Hepatocyte (in vitro differentiated cells): ENCODE measurements around the gene TRIM3. TPM values are rescaled to one million over a fixed set of nuclear protein-coding genes. Genes with fewer than 3 reads are reported as not detected.

Experiments
- DNase-seq: peaks from one replicate; pipeline ENCODE4 v3.0.0-alpha.2; 2016; ENCODE audit warnings: low spot score
- H2AFZ ChIP-seq: fragments of 200-600 bp; sonication (generic); 2 replicates; pipeline ENCODE4 v1.6.0; 2016; ENCODE audit warnings: antibody characterized with exemption, mild to moderate bottlenecking
- H3K27ac ChIP-seq: fragments of 200-600 bp; sonication (generic); 2 replicates; pipeline ENCODE4 v1.5.1; 2016; ENCODE audit warnings: mild to moderate bottlenecking
- H3K27me3 ChIP-seq: fragments of 200-600 bp; sonication (generic); 2 replicates; pipeline ENCODE4 v1.6.1; 2016
- H3K36me3 ChIP-seq: fragments of 200-600 bp; sonication (generic); replicated peaks from 2 replicates; pipeline ENCODE4 v1.5.1; 2016; ENCODE audit warnings: low read depth; ENCODE audit not compliant: insufficient read depth
- H3K4me1 ChIP-seq: fragments of 200-600 bp; sonication (generic); 2 replicates; pipeline ENCODE4 v1.5.1; 2016; ENCODE audit warnings: mild to moderate bottlenecking, moderate library complexity; ENCODE audit not compliant: insufficient read depth
- H3K4me2 ChIP-seq: fragments of 200-600 bp; sonication (generic); 2 replicates; pipeline ENCODE4 v1.6.0; 2016
- H3K4me3 ChIP-seq: fragments of 200-600 bp; sonication (generic); 2 replicates; pipeline ENCODE4 v1.5.1; 2016; ENCODE audit warnings: mild to moderate bottlenecking
- H3K79me2 ChIP-seq: fragments of 200-600 bp; sonication (generic); 2 replicates; pipeline ENCODE4 v1.6.0; 2017; ENCODE audit warnings: mild to moderate bottlenecking
- H3K9me2 ChIP-seq: fragments of 200-600 bp; sonication (generic); replicated peaks from 2 replicates; pipeline ENCODE4 v1.6.0; 2017; ENCODE audit warnings: mild to moderate bottlenecking; ENCODE audit not compliant: insufficient read depth
- H3K9me3 ChIP-seq: fragments of 200-600 bp; sonication (generic); 2 replicates; pipeline ENCODE4 v1.5.1; 2016; ENCODE audit warnings: low read depth, mild to moderate bottlenecking
- H4K20me1 ChIP-seq: fragments of 200-600 bp; sonication (generic); 2 replicates; pipeline ENCODE4 v1.6.0; 2016; ENCODE audit warnings: mild to moderate bottlenecking; ENCODE audit not compliant: insufficient read depth, poor library complexity, severe bottlenecking
- CTCF ChIP-seq: fragments of 200-600 bp; sonication (generic); IDR thresholded peaks from 2 replicates; pipeline ENCODE4 v1.5.1; 2016; ENCODE audit warnings: antibody characterized with exemption, mild to moderate bottlenecking; ENCODE audit not compliant: poor library complexity
- EZH2 ChIP-seq: fragments of 200-600 bp; sonication (generic); IDR thresholded peaks from 2 replicates; pipeline ENCODE4 v1.6.1; 2016; ENCODE audit warnings: antibody characterized with exemption, mild to moderate bottlenecking, borderline replicate concordance
- EZH2phosphoT487 ChIP-seq: fragments of 200-600 bp; sonication (generic); IDR thresholded peaks from one replicate; pipeline ENCODE4 v1.6.1; 2018; ENCODE audit warnings: antibody characterized with exemption, mild to moderate bottlenecking, low read depth, moderate library complexity; ENCODE audit not compliant: unreplicated experiment, severe bottlenecking
- WGBS: methylation state at CpG from one replicate; pipeline ENCODE4 v1.1.6; 2016; ENCODE audit warnings: low lambda C conversion rate; ENCODE audit errors: missing lambda C conversion rate; 5-methylcytosine and 5-hydroxymethylcytosine counted together
- polyA plus RNA-seq: library from polyadenylated mRNA; unstranded; fragments of >200 nt; fragmentation: Nextera tagmentation; extraction: Ambion mirVana; gene quantifications from 2 replicates; pipeline ENCODE4 v1.2.1, GENCODE V29; 2016
- total RNA-seq: library from RNA; depleted of rRNA; stranded (reverse); fragments of >200 nt; gene quantifications from 2 replicates; pipeline ENCODE4 v1.2.3, GENCODE V29; 2014

The TRIM3 gene
- total and polyA plus RNA-seq, 2 experiments from 2014 or later = 26.2 to 35.5 TPM

GRCh38 chr11:6406370-6406769 is 67.4 kb downstream of the TRIM3 start:
- DNase-seq = no peak
- Histone ChIP-seq H3K4me1 (peaks cover 7% of the 10 kb centered on the region), H3K4me2 (peak overlapping the region; percentile 33), H3K9me2 (no peaks in the 10 kb centered on the region), H3K4me3 (no peak overlapping the region), H4K20me1 (no peaks in the 10 kb centered on the region), H3K27me3 (no peaks in the 10 kb centered on the region), H3K79me2 (no peaks in the 10 kb centered on the region), H3K9me3 (no peaks in the 10 kb centered on the region), H3K36me3 (no peaks in the 10 kb centered on the region), H2AFZ (no peak overlapping the region), H3K27ac (no peak overlapping the region)
- no peak for TF ChIP-seq EZH2phosphoT487
- no peak for TF ChIP-seq CTCF
- TF ChIP-seq EZH2 = no peak
- 37% methylated on average over 2 of the region's 2 CpGs for WGBS

- Histone ChIP-seq H2AFZ (no peak overlapping the region), H3K27me3 (no peaks in the 10 kb centered on the region), H3K4me3 (no peak overlapping the region), H3K9me2 (no peaks in the 10 kb centered on the region), H3K27ac (no peak overlapping the region), H3K36me3 (no peaks in the 10 kb centered on the region), H3K4me1 (peaks cover 7% of the 10 kb centered on the region), H3K79me2 (no peaks in the 10 kb centered on the region), H4K20me1 (no peaks in the 10 kb centered on the region), H3K4me2 (no peak overlapping the region), H3K9me3 (no peaks in the 10 kb centered on the region)
- TF ChIP-seq EZH2phosphoT487 (no peak), CTCF (no peak), EZH2 (no peak)
- 95% methylated on average over 6 of the region's 6 CpGs for WGBS
- no peak for DNase-seq
These were observed 67.9 kb downstream of the TRIM3 start for GRCh38 chr11:6405846-6406245.

GRCh38 chr11:6405052-6405667 is 68.6 kb downstream of the TRIM3 start:
- no peaks in the 10 kb centered on the region for H4K20me1 ChIP-seq
- no peaks in the 10 kb centered on the region for H3K9me2 ChIP-seq
- no peaks in the 10 kb centered on the region for H3K79me2 ChIP-seq
- H3K4me3 ChIP-seq = no peak overlapping the region
- DNase-seq = peak; percentile 50
- H3K36me3 ChIP-seq = no peaks in the 10 kb centered on the region
- no peak overlapping the region for H3K27ac ChIP-seq
- H3K27me3 ChIP-seq = no peaks in the 10 kb centered on the region
- 63% methylated on average over 13 of the region's 13 CpGs for WGBS
- no peak overlapping the region for H2AFZ ChIP-seq
- TF ChIP-seq CTCF (no peak), EZH2 (no peak), EZH2phosphoT487 (no peak)
- no peak overlapping the region for H3K4me2 ChIP-seq
- H3K9me3 ChIP-seq = no peaks in the 10 kb centered on the region
- peaks cover 7% of the 10 kb centered on the region for H3K4me1 ChIP-seq
